AG09309 (cell line): ENCODE measurements around the gene CFAP410.

Experiments
- DNase-seq: peaks from one replicate; pipeline ENCODE4 v3.0.0-alpha.2; 2010; ENCODE audit warnings: low read depth
- H3K4me3 ChIP-seq: 2 replicates; pipeline ENCODE4 v1.5.1; 2011; ENCODE audit warnings: mild to moderate bottlenecking, low read depth, low read length, moderate library complexity; ENCODE audit not compliant: control insufficient read depth
- TF ChIP-seq, protein P1 (sequence below): IDR thresholded peaks from 2 replicates; pipeline ENCODE4 v1.5.1; 2011; ENCODE audit warnings: mild to moderate bottlenecking, low read depth, low read length, inconsistent platforms; ENCODE audit not compliant: insufficient read depth, control insufficient read depth; ENCODE audit errors: missing control alignments

The CFAP410 gene

DNA sequence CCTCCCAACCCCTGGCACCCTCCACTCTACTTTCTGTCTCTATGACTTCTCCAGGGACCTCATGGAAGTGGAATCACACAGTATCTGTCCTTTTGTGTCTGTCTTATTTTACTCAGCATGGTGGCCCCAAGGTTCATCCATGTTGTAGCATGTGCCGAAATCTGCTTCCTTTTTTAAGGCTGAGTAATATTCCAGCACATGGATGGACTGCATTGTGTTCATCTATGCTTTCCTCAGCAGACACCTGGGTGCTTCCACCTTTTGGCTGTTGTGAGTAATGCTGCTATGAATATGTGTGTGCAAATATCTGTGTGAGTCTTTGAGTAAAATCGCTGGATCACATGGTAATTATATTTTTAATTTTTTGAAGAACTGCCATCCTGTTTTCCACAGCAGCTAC lies 40.9 kb downstream of the CFAP410 start:
- H3K4me3 ChIP-seq, result no peak overlapping the region
- TF ChIP-seq, protein P1, sequence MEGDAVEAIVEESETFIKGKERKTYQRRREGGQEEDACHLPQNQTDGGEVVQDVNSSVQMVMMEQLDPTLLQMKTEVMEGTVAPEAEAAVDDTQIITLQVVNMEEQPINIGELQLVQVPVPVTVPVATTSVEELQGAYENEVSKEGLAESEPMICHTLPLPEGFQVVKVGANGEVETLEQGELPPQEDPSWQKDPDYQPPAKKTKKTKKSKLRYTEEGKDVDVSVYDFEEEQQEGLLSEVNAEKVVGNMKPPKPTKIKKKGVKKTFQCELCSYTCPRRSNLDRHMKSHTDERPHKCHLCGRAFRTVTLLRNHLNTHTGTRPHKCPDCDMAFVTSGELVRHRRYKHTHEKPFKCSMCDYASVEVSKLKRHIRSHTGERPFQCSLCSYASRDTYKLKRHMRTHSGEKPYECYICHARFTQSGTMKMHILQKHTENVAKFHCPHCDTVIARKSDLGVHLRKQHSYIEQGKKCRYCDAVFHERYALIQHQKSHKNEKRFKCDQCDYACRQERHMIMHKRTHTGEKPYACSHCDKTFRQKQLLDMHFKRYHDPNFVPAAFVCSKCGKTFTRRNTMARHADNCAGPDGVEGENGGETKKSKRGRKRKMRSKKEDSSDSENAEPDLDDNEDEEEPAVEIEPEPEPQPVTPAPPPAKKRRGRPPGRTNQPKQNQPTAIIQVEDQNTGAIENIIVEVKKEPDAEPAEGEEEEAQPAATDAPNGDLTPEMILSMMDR, result peak; percentile 29
- DNase-seq, result no peak

DNA sequence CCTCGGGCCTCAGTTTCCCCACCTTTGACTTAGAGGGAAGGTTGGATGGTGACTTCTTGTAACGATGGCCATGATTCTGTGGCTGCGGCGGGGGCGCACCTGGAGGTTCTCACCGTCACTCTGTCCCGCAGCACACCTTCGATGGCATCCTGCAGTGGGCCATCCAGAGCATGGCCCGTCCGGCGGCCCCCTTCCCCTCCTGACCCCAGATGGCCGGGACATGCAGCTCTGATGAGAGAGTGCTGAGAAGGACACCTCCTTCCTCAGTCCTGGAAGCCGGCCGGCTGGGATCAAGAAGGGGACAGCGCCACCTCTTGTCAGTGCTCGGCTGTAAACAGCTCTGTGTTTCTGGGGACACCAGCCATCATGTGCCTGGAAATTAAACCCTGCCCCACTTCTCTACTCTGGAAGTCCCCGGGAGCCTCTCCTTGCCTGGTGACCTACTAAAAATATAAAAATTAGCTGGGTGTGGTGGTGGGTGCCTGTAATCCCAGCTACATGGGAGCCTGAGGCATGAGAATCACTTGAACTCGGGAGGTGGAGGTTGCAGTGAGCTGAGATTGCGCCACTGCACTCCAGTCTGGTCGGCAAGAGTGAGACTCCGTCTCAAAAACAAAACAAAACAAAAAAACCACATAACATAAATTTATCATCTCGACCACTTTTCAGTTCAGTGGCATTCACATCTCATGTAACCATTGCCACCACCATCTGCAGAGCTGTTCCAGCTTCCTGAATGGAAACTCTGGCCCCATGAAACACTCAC lies 41.5 kb downstream of the CFAP410 start:
- TF ChIP-seq, protein P1, result peak; percentile 86
- peak; percentile 46 for DNase-seq
- no peak overlapping the region for H3K4me3 ChIP-seq

DNA sequence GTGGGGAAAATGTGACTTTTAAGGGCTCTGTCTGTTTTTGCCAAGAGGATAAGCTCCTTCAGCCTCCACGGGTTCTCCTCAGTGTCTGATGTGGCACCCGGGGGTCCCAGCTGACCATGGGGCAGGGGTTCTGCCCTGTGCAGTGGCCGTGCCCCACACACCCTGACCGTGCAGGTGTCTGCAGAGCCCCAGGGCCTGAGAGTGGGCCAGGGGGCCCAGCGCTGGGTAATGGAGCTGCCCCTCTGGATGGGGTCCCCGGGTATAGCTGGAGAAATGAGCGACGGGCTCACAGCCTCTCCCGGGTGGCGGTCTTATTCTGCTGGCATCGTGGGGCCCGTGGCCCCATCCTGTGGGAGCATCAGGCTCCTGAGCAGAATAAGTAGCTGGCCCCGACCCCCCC lies 42.3 kb downstream of the CFAP410 start:
- DNase-seq, result no peak
- no peak overlapping the region for H3K4me3 ChIP-seq
- TF ChIP-seq, protein P1, result no peak

DNA sequence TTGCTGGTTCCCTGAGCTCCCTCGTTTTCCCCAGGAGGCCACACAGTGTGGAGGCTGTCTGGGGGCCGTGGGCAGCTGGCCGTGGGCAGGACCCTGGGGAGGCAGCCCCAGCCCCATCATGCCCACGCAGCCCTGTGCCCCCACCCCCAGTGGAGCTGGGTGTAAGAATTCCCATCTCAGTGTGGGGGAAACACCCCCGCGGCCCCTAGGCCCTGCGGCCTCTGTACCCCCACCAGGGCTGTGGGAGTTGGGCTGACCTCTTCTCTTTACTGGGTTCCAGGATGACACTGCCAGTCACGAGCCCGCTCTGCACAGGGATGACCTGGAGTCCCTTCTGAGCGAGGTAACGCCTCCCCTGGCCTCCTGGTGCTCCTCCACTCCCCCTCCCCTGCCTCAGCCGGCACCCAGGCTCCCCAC lies 43.1 kb downstream of the CFAP410 start:
- DNase-seq, result no peak
- TF ChIP-seq, protein P1, result no peak
- no peak overlapping the region for H3K4me3 ChIP-seq

DNA sequence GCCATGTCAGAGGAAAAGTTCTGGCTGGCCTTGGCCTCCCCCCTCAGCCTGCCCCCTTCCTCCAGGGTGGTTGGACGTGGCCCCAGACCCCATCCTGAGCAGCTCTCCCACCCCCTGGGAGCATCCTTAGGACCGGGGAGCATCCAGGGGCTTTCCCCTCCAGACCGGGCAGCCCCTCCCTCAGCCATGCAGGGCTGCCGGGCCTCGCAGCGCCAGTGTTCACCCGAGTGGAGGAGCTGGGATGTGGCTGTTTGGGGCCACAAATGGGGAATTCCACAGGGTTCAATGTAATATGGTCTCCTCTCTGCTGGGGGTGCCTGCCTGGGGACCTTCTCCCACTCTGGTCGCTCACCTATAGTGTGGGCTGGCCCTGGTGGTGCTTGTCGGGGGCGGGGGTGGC lies 43.5 kb downstream of the CFAP410 start:
- no peak for DNase-seq
- H3K4me3 ChIP-seq, result no peak overlapping the region
- TF ChIP-seq, protein P1, result no peak

DNA sequence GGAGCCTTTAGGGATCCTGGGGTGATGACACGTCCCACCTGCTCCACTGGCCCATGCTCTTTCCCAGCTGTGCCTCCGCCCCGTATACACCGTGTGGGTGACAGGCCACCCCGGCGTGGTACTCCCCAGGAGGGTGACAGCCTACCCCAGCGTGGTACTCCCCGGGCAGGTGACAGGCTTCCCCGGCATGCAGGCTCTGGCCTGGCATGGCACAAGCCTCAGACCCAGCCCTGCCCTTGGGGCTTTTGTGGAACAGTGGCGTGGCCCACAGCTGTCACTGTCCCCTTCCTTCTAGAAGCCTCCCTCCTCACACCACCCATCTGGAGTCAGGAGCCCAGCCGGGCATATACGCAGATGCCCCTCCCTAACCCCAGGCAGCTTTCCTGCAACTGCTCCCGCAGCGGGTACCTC lies 44.0 kb downstream of the CFAP410 start:
- no peak for DNase-seq
- no peak overlapping the region for H3K4me3 ChIP-seq
- TF ChIP-seq, protein P1, result no peak
